ENCODE data around the gene EXOC1.

GRCh38 chr4:55884093-55884850 lies 30.8 kb downstream of the EXOC1 start:
- no peak for TF ChIP-seq CTCF (IDR thresholded peaks at IDR 0.05)
- TF ChIP-seq POLR2A (IDR thresholded peaks at IDR 0.05) = no peak
